Mesenteric fat pad (tissue), 1 donor: ENCODE results near the gene CD200R1L. TPM values are rescaled to one million over a fixed set of nuclear protein-coding genes. Genes with fewer than 3 reads are reported as not detected.
"Not testable (repeated sequence)": the region's sequence is repeated elsewhere in the genome, so short reads cannot be mapped to it uniquely, and the experiment has no call there.

ENCODE experiments used
- DNase-seq: peaks from one replicate; pipeline ENCODE4 v3.0.0-alpha.2; 2020; ENCODE audit warnings: low spot score
- long read RNA-seq: library from polyadenylated mRNA; unstranded; transcript quantifications from one replicate; pipeline ENCODE4 v2.0.0, GENCODE V29; 2020
- total RNA-seq: library from RNA; stranded (reverse); fragmentation: NEBNext Ultra II Directional; extraction: Animal tissue kit (Norgen Biotek cat#: 25700); gene quantifications from one replicate; pipeline ENCODE4 v1.2.1, GENCODE V29; 2021
- donor health status: DM: yes; HTN: yes; CAD: no.

Gene CD200R1L
- total RNA-seq, result not detected
- long read RNA-seq, result 0 reads

DNA sequence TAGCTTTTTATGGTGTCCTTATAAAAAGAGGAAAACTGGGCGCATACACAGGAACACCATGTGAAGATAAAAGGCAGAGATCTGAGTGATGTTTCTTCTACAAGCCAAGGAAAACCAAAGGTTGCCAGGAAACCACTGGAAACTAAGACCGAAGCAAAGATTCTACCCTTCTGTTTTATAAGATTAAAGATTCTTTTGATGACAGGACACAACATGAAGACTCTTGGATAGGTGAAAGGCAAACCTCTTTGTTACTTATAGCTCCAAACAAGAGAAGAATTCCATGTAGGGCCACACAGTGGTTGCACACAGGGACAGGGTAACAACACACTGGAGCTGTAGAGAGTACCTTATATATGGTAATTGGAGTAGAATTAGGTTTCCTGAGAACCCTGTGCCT is at the start of gene CD200R1L:
Gene CD200R1L (minus strand): TSS at position 101 of the 400 bp plus-strand sequence. CDS start 17,497 bp downstream, outside the sequence.
- DNase-seq, result no peak

DNA sequence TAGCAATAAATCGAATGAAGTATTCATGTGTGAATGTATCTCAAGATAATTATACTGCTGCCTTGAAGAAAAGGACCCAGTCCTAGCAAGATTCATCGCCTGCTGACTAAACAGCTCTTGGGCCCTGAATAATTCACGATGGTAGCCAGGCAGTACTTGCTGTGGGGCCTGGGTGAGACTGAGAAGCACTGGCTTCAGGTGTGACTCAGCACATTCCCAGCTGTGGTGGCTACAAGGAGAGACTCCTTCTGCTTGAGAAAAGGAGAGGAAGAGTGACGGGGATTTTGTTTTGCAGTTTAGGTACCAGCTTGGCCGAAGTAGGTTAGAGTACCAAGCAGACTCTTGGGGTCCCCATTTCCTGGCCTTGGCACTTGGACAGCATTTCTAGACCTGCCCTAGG is 47.6 kb upstream of the CD200R1L start:
- DNase-seq, result no peak

- no peak for DNase-seq
Observed at GRCh38 chr3:112889357-112889756, 42.7 kb upstream of the CD200R1L start.

DNA sequence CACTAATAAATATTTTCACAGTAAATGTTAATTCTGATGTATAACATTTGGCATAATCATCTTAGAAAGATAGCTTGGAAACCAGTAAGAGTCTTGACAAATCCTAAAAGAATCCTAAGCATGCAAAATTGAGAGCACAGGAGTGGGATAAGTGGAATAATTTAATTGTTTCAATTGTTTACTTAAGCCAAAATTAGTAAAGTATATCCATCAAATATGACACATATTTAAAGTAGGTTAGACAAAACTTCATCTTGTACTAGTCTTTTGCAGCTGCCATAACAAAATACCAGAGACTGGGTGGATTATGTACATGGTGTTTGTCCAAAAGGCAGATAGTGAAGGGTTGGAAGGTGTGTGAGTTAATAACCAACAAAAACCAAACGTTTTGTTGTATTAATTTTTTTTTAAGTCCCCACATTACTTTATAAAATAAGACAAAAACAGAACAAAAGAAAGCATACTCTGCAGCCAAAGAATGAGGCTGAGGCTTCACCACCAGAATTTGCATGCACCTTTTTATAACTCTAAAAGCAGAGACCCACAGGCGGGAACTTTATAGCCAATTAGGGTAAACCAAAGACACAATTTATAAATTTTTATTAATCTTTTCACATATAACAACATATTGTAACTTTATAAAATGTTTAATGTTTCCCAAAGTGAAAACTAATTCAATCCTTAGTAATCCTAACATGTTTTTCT is 41.9 kb upstream of the CD200R1L start:
- no peak for DNase-seq

DNA sequence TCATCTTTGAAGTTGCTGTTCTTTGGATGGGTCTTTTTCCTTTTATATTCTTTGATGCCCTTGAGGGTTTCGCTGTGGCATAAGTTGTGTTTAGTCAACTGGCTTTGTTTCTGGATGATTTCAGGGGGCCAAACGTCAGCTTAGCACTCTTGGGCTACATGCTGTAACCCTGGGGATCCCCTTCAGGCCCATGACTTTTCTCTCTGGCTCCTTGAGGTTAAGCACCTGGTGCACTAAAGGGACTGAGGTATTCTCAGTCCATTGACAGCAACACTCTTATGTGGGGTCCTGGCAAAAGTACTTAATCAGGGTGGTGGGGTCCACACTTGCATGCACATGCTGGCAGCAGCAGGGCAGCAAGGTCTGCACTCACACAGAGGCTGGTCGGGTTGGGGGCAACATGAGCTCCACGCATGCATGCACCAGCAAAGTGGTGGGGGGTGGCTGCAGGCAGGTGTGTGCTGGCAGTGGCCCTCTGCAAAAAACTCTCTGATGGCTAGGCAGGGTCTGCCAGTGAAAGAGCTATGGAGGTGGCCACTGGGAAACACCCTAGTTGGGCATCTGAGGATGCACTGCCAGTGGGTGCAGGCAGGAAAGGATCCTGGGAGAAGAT is 38.1 kb upstream of the CD200R1L start:
- DNase-seq, result no peak

DNA sequence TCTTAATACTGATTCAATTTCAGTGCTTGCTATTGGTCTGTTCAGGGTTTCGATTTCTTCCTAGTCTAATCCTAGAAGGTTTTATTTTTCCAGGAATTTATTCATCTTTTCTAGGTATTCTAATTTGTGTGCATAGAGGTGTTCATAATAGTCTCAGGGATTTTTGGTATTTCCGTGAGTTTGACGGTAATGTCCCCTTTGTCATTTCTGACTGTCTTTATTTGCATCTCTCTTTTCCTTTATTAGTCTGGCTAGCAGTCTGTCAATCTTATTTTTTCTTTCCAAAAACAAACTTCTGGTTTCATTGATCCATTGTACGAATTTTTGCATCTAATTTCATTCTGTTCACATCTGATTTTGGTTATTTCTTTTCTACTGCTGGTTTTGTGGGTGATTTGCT is 35.2 kb upstream of the CD200R1L start:
- DNase-seq, result no peak

DNA sequence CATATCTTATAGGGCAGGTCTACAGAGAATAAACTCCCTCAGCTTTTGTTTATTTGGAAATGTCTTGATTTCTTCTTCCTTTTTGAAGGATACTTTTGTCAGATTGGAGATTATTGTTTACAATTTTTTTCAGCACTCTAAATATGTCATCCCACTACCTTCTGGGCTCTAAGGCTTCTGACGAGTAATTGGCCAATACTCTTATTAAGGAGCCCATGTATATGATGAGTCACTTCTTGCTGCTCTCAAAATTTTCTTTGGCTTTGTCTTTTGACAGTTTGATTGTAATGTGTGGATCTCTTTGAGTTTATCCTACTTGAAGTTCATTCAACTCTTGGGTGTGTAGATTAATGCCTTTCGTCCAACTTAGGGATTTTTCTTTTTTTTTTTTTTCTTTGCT is 28.9 kb upstream of the CD200R1L start:
- DNase-seq, result no peak

DNA sequence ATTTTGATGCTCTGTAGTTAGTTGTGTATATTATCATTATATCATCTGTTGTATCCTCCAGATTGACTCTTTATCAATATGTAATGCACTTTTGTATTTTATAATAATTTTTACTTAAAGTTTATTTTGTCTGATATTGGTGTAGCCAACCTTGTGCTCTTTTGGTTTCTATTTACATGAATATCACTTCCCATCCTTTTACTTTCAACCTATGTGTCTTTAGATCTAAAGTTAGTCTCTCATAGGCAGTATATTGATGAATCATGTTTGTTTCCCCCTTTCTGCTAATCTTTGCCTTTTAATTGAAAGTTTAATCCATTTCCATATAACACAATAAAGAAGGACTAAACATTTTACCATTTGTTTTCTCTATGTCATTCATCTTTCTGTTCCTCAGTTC is 28.1 kb upstream of the CD200R1L start:
- no peak for DNase-seq

- DNase-seq, result no peak
Observed at GRCh38 chr3:112873632-112874031, 27.0 kb upstream of the CD200R1L start.

GRCh38 chr3:112871735-112872134 is 25.1 kb upstream of the CD200R1L start:
- no peak for DNase-seq

GRCh38 chr3:112865757-112866156 is 19.1 kb upstream of the CD200R1L start:
- DNase-seq, result no peak

- no peak for DNase-seq
Observed at GRCh38 chr3:112860898-112861297, 14.2 kb upstream of the CD200R1L start.

DNA sequence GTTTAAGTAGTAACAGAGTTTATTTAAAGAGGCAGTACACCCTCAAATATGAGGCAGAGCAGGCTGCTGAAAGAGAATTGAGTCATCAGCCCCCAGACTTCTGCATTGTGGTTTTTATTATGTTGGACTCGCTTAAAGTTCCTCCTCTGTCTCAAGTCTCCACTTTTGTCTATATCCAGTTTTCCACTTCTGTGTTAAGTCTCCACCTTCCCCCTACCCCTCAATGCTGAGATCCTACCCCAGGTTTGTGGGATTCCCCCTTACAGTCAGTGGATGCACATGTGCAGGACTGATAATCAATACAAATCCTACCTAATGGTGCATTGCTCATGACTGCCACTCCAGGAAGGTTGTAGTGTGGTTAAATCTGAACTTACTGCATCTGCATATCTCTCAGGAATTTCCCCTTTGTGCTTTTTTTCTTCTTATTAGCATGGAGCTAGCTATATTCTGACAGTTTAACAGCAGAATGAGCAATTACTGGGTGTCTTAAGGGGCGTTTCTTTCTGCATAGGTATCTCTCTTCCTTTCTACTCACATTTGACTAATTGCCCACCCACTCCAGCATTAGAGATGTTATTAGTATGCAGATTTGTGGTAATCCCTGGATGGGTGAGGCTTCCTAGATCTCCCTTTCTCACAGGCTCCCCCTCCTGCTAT is 11.9 kb upstream of the CD200R1L start:
- no peak for DNase-seq

DNA sequence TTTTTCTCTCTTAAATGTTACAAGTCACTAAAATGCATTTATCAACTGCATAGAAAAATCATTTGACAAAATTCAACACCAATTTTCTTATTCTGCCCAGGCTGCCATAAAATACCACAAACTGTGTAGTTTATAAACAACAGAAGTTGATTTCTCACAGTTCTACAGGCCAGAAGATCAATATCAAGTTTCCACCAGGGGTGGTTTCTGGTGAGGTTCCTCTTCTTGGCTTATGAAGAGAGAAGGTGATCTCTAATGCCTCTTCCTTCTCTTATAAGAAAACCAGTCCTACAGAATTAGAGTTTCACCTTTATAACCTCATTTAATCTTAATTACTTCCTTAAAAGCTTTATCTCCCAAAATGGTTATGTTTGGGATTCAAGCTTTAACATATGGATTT is 10.9 kb upstream of the CD200R1L start:
- no peak for DNase-seq

- DNase-seq, result no peak
Observed at GRCh38 chr3:112856537-112856936, 9.9 kb upstream of the CD200R1L start.

DNA sequence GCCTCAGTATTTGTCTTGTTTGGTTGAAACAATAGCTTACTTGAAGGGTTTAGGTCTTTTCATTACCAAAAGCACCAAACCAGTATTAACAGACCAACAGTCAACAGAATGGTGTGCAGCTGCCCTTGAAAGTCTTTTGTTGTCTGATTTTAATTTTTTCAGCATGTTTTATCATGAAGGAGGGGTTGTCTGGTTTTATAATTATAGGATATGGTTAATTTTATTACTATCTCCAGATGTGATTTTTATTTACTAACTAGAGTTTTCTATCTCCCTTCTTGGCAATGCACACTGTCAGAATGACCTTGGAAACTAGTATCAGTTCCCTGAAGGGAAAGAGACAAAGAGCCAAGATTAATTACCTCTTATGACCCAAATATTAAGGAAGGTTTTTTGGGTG is 9.2 kb upstream of the CD200R1L start:
- no peak for DNase-seq

GRCh38 chr3:112855074-112855473 is 8.4 kb upstream of the CD200R1L start:
- DNase-seq, result not testable (repeated sequence)

- DNase-seq, result no peak
Observed at GRCh38 chr3:112848196-112848595, 1.5 kb upstream of the CD200R1L start.

DNA sequence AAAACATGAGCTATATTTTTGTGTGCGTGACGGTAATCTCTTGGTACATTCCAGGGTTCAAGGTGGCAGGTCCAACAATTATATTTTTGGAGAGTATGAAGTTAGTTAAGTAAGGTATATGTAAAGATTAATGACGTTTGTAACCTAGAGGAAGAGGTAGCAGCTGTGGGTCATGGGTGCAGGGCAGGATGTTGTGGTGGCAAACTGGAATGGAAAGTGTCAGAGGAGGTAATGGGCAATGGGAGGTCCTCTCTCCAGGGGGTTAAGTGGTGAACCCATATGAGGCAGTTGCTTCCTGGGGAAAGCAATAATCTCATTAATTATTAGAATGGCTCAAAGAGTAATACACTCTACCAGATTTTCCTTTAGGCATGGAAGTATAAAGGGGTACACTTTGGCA is 1.0 kb upstream of the CD200R1L start:
- DNase-seq, result no peak

DNA sequence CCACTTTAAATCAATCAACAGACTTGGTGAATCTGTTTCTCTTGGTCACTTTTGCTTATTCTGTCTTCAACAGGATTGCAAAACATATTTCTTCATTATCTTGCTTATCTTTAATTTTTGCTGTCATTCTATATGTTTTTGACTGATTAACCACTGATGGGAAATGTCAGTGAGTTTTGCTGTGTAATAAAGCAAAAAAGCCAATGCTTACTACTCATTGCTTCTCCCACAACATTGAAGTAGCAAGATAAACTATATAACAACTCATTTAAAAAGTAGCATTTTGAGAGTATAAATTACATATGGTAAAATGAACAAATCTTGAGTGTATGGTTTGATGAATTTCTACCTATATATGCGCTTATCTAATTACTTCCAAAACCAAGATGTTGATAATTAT is 892 bp downstream of the CD200R1L start:
- DNase-seq, result no peak

DNA sequence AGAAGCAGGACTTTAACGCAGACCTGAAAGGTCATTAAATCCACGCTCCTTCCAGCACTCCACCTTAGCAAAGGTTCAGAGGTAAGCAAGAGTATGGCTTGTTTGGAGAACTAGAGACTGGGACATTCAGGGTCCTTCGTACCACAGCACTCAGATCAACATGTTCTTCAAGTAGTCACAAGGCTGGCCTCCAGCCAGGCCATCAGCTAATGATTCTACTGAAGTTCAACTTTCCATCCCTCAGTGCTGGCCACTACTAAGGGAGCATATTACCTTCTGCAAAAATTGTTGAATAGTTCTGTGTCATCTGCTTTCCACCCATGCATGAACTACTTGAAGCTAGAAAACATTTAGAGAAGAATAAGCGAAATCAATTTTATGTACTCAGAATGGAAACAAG is 17.6 kb downstream of the CD200R1L start:
- no peak for DNase-seq
